ENCODE data around the gene CENPM.
A peak's percentile ranks its signal among the peaks of the same experiment; 100 is the strongest.

CENPM gene

DNA sequence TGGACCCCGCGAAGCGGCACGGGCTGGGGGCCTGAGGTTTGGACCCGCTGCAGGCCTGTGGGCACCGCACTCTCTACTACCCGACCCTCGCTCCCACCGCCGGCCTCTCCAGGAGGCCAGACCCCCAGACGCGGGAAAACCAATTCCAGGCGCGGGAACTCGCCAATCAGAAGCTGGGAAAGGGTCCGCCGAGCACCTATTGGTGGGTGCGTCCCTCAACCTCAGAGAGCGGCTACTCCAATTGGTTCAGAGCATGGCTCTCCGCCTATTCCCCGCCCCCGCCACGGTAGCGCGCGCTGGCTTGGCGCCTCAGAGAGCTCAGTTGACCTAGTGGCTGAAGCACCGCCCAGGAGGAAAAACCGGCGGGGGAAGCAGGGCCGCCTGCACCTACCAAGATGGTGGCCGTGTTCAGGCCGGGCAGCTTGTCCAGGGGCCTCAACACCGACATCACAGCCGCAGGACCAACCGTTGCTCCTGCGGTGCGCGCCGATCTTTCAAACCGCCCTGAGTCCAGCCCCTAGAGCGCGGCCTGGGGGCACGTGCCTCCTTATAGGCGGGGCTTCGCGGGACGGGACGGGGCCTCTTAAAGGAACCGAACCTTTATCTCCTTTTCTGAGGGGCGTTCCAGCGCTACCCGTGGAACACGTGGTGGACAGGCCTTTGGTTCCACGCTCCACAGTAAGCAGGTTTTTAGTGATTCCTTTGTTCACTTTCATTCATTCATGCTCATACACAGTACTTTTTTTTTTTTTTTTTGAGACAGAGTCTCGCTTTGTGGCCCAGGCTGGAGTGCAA lies at the start of gene CENPM:
CENPM (minus strand) TSS at position 524 of the 795 bp plus-strand sequence; CDS start at position 448, 76 bp downstream.
- DNase-seq (ENCODE audit: low spot score), result peak; percentile 93

DNA sequence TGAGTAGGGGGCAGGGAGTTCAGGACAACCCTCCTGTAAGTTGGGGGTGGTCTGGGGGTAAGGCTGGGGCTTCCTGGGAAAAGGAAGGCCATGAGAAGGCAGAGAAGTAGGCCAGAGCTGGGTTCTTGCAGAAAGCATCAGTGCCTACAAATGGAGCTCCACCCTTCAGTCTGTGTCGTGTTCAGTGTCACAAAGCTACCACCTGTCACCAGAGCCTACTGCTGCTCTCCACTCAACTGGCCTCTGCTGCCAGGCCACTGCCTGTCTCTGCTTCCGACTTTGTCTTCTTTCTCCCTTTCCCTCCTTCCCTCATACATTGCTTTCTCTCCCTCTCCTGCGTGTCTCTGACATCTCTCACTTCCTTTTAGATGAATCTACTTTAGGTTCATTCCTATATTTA lies 48.3 kb upstream of the CENPM start:
- DNase-seq (ENCODE audit: low spot score), result no peak

- no peak for DNase-seq (ENCODE audit: low spot score)
Measured at GRCh38 chr22:41992496-41992895, 45.5 kb upstream of the CENPM start.

GRCh38 chr22:41991111-41991510 lies 44.2 kb upstream of the CENPM start:
- no peak for DNase-seq (ENCODE audit: low spot score)

GRCh38 chr22:41989246-41989645 lies 42.3 kb upstream of the CENPM start:
- DNase-seq (ENCODE audit: low spot score), result no peak

DNA sequence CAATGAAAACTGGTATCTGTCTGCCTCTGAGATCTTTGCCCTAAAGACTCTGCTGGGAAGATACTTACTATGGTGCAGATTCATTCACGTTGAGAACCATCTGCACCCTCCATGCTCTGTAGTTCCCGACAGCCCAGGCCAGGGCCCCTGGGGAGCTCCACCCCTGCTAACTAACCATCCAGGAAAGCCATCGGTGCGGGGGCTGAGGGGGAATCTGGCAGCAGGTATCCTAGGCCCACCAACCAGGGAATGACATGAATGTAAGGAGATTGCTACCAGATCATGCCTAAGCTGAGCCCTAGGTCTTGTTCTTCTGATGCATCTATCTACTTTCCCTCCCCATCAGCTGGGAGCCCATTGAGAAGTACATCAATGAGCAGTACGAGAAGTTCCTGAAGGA lies 40.3 kb upstream of the CENPM start:
- no peak for DNase-seq (ENCODE audit: low spot score)

DNA sequence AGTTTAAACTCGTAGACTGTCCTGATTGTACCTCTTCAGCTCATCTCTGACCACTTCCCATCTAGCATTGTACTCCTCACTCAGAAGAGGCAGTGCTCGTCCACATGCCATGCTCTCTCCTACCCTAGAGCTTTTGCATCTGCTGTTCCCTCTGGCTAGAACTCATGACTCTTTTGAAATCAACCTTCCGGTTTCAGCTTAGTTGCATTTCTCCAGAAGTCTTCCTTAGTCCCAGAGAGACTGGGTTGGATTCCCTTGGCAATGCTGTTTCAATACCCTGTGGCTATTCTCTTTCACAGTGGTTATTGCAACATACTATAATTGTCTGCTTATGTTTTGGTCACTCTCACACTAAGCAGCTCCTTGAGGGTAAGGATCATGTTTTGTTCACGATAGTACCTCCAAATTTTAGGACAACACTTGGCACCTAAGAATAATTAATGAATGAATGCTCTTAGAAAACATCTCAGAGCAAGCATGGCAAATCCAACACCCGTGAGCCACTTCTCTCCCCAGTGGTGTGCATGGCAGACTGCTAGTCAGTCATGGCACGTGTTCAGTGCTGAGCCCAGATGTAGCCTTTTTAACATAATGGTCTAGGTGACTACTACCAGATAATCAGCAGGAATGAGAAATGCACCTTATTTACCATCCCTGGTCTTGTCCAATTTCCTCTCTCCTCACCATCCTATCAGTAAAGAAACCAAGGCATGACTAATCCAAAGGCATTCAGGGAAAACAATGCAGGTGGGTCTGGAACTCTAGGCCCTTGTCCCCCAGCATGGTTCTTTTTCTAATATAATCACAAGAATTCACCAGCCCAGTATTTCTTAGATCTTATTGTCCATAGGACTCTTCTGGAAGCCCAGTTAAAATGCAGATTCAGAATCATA lies 36.8 kb upstream of the CENPM start:
- peak; percentile 64 for DNase-seq (ENCODE audit: low spot score)

- no peak for DNase-seq (ENCODE audit: low spot score)
Measured at GRCh38 chr22:41982865-41983264, 35.9 kb upstream of the CENPM start.

DNA sequence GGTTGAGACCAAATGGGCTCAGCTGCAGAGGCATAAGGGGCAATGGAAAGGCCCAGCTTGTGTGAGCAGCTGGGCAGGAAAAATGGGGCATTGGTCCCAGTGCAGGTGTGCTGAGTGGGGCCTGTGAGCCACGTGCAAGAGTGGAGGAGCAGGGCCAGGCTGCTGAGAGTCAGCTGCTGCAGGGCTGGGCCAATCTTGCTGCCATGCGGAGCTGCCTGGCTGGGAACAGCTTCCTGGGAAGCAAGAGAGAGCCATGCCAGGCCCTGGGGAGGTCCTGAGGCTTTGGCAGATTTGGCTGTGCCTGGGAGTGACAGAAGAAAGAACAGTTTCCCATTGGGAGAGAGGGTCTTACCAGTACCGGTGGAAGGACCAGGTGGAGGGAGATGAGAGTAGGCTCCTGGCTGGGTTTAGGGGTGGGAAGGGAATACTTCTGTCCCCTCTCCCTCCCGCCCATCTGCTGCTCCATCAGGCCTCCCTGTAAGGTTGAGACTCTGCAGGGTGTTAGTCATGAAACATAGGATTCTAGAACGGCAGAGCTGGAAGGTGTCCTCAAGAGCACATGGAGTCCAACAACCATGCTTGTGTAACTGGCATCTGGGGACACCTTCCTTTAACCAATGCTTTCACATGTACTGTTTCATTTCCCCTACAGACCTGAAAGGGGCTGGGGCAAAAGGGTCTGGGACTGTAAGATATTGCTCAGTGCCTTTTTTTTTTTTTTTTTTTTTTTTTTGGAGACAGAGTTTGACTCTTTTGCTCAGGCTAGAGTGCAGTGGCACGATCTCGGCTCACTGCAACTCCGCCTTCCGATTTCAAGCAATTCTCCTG lies 32.7 kb upstream of the CENPM start:
- no peak for DNase-seq (ENCODE audit: low spot score)

GRCh38 chr22:41978732-41979131 lies 31.8 kb upstream of the CENPM start:
- no peak for DNase-seq (ENCODE audit: low spot score)

DNA sequence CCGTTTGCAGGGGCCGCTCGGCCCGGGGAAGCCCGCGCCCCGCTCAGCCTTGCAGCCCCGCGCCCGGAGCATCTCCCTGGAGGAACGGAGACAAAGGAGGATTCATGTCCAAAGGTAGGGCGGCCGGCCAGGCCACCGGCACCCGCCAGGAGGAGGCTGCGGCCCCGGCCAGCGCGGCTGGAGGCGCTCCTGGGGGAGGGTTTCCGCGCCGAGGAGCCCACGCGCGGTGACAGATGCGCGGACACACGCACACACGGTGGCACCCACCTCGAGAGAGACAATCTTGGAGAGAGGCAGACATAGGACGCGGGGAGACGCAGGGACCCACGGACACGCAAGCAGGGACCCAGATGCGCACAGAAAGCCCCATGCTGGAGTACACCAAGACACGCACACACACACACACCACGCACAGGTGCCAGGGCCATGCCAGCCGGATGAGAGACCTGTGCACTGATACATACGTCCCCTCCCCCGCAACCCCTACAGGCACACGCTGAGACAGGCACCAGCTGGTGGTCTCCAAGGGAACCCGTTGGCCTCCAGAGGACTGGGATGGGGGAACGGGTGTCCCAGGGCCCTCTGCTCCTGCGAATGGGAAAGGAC lies 30.1 kb upstream of the CENPM start:
- no peak for DNase-seq (ENCODE audit: low spot score)

GRCh38 chr22:41976070-41976901 lies 29.3 kb upstream of the CENPM start:
- DNase-seq (ENCODE audit: low spot score), result no peak

GRCh38 chr22:41975299-41976069 lies 28.5 kb upstream of the CENPM start:
- DNase-seq (ENCODE audit: low spot score), result no peak

DNA sequence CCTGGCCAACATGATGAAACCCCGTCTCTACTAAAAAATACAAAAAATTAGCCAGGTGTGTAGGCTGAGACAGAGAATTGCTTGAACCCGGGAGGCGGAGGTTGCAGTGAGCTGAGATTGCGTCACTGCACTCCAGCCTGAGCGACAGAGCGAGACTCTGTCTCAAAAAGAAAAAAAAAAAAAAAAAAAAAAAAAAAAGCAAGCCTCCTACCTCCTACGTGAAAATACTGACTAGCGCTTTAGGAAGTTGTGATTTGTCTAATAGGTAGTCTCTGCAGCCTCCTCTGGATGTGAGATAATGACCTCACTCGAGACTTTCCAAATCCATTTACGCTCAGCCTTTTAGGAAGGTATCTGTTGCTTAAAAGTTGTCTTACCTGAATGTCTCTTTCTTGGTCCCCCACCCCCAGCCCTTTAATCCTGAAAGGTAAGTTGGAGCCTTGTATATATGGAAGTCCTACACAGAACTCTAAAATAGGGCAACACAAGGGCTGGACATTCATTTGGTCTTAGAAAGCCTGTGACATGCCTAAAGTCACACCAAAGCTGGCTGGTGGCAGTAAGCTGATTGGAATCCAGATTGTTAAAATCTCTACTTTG lies 27.8 kb upstream of the CENPM start:
- no peak for DNase-seq (ENCODE audit: low spot score)

DNA sequence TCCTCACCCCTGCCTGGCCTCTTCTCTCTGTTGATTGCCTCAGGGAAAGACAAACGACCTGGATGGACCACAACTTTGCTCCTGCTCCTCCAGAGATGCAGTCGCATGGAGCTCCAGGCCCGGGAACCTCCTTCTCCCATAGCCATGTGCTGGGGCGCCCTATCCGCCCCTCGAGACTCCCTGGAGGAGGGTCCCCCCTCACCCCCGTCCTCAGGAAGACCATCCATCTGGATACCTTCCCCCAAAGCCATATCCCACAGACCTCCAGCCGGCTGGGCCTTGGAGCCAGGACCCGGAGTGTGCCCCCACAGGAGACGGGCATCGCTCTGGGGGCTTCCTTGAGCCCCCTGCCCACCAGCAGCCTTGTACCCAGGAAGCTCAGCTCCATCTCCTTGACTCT lies 24.5 kb upstream of the CENPM start:
- DNase-seq (ENCODE audit: low spot score), result no peak

DNA sequence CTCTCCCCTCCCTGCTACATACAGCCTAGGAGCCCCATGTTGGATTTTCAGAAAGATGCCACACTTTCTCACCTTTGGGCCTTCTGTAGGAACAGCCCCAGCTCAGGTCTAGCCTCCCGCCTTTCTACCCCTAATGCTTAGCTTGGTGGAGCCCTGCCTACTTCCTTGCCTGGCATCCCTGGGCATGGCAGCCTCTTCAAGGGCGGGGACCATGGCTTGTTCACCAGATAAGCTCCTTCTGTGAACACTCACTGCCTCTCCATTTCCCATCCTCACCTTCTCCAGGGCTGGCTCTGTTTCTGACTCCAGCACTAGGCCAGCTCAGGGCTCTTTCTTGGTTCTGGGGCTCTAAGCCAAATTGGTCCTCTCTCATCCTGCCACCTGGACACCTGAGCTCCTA lies 23.6 kb upstream of the CENPM start:
- DNase-seq (ENCODE audit: low spot score), result no peak

GRCh38 chr22:41969110-41969646 lies 22.2 kb upstream of the CENPM start, which contains the start of gene SEPTIN3:
TSS of gene SEPTIN3 (plus strand) at chr22:41969443. CDS start at chr22:41971493, 2,050 bp downstream.
- DNase-seq (ENCODE audit: low spot score), result peak; percentile 65

GRCh38 chr22:41968601-41969000 lies 21.6 kb upstream of the CENPM start:
- no peak for DNase-seq (ENCODE audit: low spot score)

DNA sequence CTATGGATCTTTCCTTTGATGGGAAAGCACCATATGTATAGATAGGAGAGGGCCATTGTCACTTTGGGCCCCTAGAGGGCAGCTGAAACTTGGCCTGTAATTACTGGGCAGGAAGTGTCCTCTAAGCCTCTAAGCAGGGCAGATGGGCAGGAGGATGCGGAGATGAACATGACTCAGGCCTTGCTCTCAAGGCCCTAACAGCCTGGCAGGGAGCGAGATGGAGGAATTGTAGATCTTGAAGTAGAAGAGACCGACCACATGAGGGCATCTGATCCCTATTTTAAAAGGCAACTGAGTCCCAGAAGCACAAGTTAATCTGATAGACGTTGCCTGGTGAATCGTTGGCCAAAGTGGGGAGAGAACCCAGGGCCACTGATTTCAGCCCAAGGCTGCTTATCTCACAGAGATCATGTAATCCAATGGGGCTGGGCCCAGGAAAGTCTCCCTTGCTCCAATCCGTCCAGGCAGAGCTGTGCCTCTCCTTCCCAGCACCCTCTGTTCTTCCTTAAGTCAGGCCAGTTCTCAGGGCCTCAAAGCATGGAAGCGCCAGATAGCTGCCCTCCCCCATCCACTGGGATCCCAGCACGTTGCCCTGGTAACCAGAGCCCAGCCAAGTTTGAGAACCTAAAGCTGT lies 19.8 kb upstream of the CENPM start:
- DNase-seq (ENCODE audit: low spot score), result peak; percentile 53

All from COLO829 (cell line).